Amniotic stem cell (primary cell): Measurements from ENCODE around the gene ACP5.
A peak's percentile ranks its signal among the peaks of the same experiment; 100 is the strongest.

ENCODE experiments used
- DNase-seq: peaks from one replicate; lab custom pipeline; 2025; lab: John Stamatoyannopoulos, UW

The ACP5 gene

GRCh38 chr19:11547929-11548700, 29.3 kb downstream of the ACP5 start:
- no peak for DNase-seq

- no peak for DNase-seq
These were observed 36.2 kb downstream of the ACP5 start for GRCh38 chr19:11541238-11541637.

- DNase-seq, result no peak
These were observed 36.8 kb downstream of the ACP5 start for GRCh38 chr19:11540645-11541044.

- no peak for DNase-seq
These were observed 37.7 kb downstream of the ACP5 start for GRCh38 chr19:11539495-11540365.

- no peak for DNase-seq
These were observed 39.0 kb downstream of the ACP5 start, which contains the start of gene CNN1 for GRCh38 chr19:11538232-11539036. CNN1 (plus strand) TSS chr19:11538851; CDS start chr19:11538928, 77 bp downstream.

- peak; percentile 68 for DNase-seq
These were observed 41.5 kb downstream of the ACP5 start for GRCh38 chr19:11535792-11536595.

- DNase-seq, result no peak
These were observed 42.5 kb downstream of the ACP5 start for GRCh38 chr19:11534948-11535347.

GRCh38 chr19:11534538-11534937, 42.9 kb downstream of the ACP5 start:
- no peak for DNase-seq

- DNase-seq, result no peak
These were observed 47.0 kb downstream of the ACP5 start for GRCh38 chr19:11530432-11530831.

- DNase-seq, result peak; percentile 91
These were observed 48.7 kb downstream of the ACP5 start, which contains the start of gene ECSIT for GRCh38 chr19:11528551-11529341. ECSIT (minus strand) TSS chr19:11529134; CDS start chr19:11519170, 9,964 bp downstream.
